Ovary (tissue), 9 donors: ENCODE data around the gene EPS8. TPM values are rescaled to one million over a fixed set of nuclear protein-coding genes. Genes with fewer than 3 reads are reported as not detected.

Experiments used
- DNase-seq, 5 donors: peaks; one replicate each; pipeline ENCODE4 v3.0.0-alpha.2; 2019 to 2020
- H3K27ac ChIP-seq, 2 donors: fragments of 200-600 bp; one replicate each; pipeline versions ENCODE4 v1.5.1 to v1.8.0; 2019 to 2022
- H3K27me3 ChIP-seq: fragments of 200-600 bp; one replicate; pipeline ENCODE4 v1.8.0; 2022
- H3K36me3 ChIP-seq: fragments of 200-600 bp; sonication (generic); one replicate; pipeline ENCODE4 v1.5.1; 2019
- H3K4me1 ChIP-seq: one replicate; pipeline ENCODE4 v1.8.1; 2013; ENCODE audit warnings: mild to moderate bottlenecking, moderate library complexity; ENCODE audit not compliant: insufficient read depth
- H3K4me3 ChIP-seq: fragments of 200-600 bp; sonication (generic); one replicate; pipeline ENCODE4 v1.5.1; 2017
- H3K9me3 ChIP-seq, 2 donors: fragments of 200-600 bp in 1 of 2; sonication (generic) in 1 of 2; one replicate each; pipeline versions ENCODE4 v1.5.1 to v1.8.1; 2013 to 2019; ENCODE audit warnings: mild to moderate bottlenecking in 1 of 2, moderate library complexity in 1 of 2
- CTCF ChIP-seq, 3 donors: fragments of 450-650 bp in 2 of 3; fragments of 200-600 bp in 1 of 3; IDR thresholded peaks; one replicate each; pipeline versions ENCODE4 v1.5.1 to v1.8.0; 2016 to 2022; ENCODE audit warnings: antibody characterized with exemption in 3 of 3, mild to moderate bottlenecking in 1 of 3
- EP300 ChIP-seq: sonication (generic); formaldehyde crosslinking; IDR thresholded peaks from one replicate; pipeline ENCODE4 v1.6.1; 2017; ENCODE audit warnings: antibody characterized with exemption
- POLR2A ChIP-seq: fragments of 450-650 bp; IDR thresholded peaks from one replicate; pipeline ENCODE4 v1.6.1; 2017; ENCODE audit warnings: antibody characterized with exemption, mild to moderate bottlenecking, moderate library complexity
- whole genome bisulfite sequencing, 3 donors: extraction: QIAGEN DNeasy Blood & Tissue Kit in 1 of 3; methylation state at CpG; one replicate each; pipeline versions ENCODE4 v1.1.5 to v1.1.7; 2013 to 2017; 5-methylcytosine and 5-hydroxymethylcytosine counted together
- intact Hi-C, 4 donors: fragments of 100-400 bp; cut with DNase I; formaldehyde crosslinking; loops; one replicate each; pipeline versions ENCODE4 v1.11.0 to v1.15.1; 2022 to 2023
- polyA plus RNA-seq, 2 donors: library from polyadenylated mRNA; stranded (reverse); fragments of 200-250 nt in 1 of 2; fragments of 350-450 nt in 1 of 2; fragmentation: Illumina TruSeq in 1 of 2; extraction: RNeasy Lipid Tissue Mini Kit (QIAGEN cat#74804) in 1 of 2; gene quantifications; one replicate each; pipeline ENCODE4 v1.2.3, GENCODE V29; 2013 to 2014
- total RNA-seq, 7 donors: library from RNA; depleted of rRNA in 2 of 7; stranded (reverse); fragments of >200 nt in 2 of 7; fragmentation: NEBNext Ultra II Directional in 3 of 7; extraction: Animal tissue kit (Norgen Biotek cat#: 25700) in 3 of 7; gene quantifications; one replicate each; pipeline versions ENCODE4 v1.1.0 to v1.2.4, GENCODE V29; 2016 to 2023
- donor health status: DM: no; HTN: no; CAD: no; lungs with moderate emphysema.
- donor health status: DM: no; HTN: no; CAD: no.
- donor health status: Bipolar disorder and iron deficiency.
- donor health status: DM: yes; HTN: yes; CAD: no.
- donor health status: DM: no; HTN: no; CAD: no.
- donor health status: DM: yes; HTN: yes; CAD: no.

EPS8 gene
- total and polyA plus RNA-seq, 9 donors = 56.2 to 94.9 (median 77.4) TPM

GRCh38 chr12:15608406-15608805, 180.8 kb downstream of the EPS8 start:
- Histone ChIP-seq H3K4me3 (no peak overlapping the region), H3K4me1 (no peaks in the 10 kb centered on the region), H3K9me3 (no peaks in the 10 kb centered on the region), H3K36me3 (no peaks in the 10 kb centered on the region), H3K27ac (no peak overlapping the region), H3K27me3 (no peaks in the 10 kb centered on the region)
- 46 to 53% (median 49%) methylated on average over 1 of the region's 1 CpG for WGBS, 3 donors
- no peak for TF ChIP-seq CTCF (IDR thresholded peaks at IDR 0.05)
- TF ChIP-seq EP300 = no peak
- no peak for TF ChIP-seq POLR2A
- intact Hi-C loops = no loop called here
- no peak for DNase-seq

- WGBS, 3 donors = 89 to 91% (median 90%) methylated on average over 10 of the region's 10 CpGs
- intact Hi-C loops = no loop called here
Measured at GRCh38 chr12:15605881-15606590, 183.2 kb downstream of the EPS8 start.

GRCh38 chr12:15603474-15604085, 185.6 kb downstream of the EPS8 start:
- Histone ChIP-seq H3K36me3 (no peaks in the 10 kb centered on the region), H3K27me3 (no peaks in the 10 kb centered on the region), H3K27ac (no peak overlapping the region), H3K4me3 (no peak overlapping the region), H3K9me3 (no peaks in the 10 kb centered on the region), H3K4me1 (no peaks in the 10 kb centered on the region)
- intact Hi-C loops = no loop called here
- TF ChIP-seq POLR2A (no peak), CTCF (IDR thresholded peaks at IDR 0.05) (no peak), EP300 (no peak)
- no peak for DNase-seq
- WGBS, 3 donors = 73 to 80% (median 78%) methylated on average over 4 of the region's 4 CpGs

More at GRCh38 chr12:15605881-15606590, 183.2 kb downstream of the EPS8 start:
- H3K4me3 ChIP-seq = no peak overlapping the region
- TF ChIP-seq POLR2A = no peak
- no peak for TF ChIP-seq CTCF (IDR thresholded peaks at IDR 0.05)
- no peak for TF ChIP-seq EP300
- no peaks in the 10 kb centered on the region for H3K4me1 ChIP-seq
- no peaks in the 10 kb centered on the region for H3K9me3 ChIP-seq
- no peaks in the 10 kb centered on the region for H3K27me3 ChIP-seq
- no peak overlapping the region for H3K27ac ChIP-seq
- no peak for DNase-seq
- H3K36me3 ChIP-seq = no peaks in the 10 kb centered on the region

- Histone ChIP-seq H3K9me3 (no peaks in the 10 kb centered on the region), H3K36me3 (no peaks in the 10 kb centered on the region), H3K27ac (no peak overlapping the region), H3K4me3 (no peak overlapping the region), H3K27me3 (no peaks in the 10 kb centered on the region), H3K4me1 (no peaks in the 10 kb centered on the region)
- no peak for TF ChIP-seq CTCF (IDR thresholded peaks at IDR 0.05)
- no peak for TF ChIP-seq POLR2A
- no peak for TF ChIP-seq EP300
- DNase-seq = no peak
- intact Hi-C loops = no loop called here
- whole genome bisulfite sequencing, 3 donors = 89 to 90% (median 90%) methylated on average over 3 of the region's 3 CpGs
Measured at GRCh38 chr12:15602051-15602672, 187.0 kb downstream of the EPS8 start.
